ENCODE measurements around the gene CFAP65.

DNA sequence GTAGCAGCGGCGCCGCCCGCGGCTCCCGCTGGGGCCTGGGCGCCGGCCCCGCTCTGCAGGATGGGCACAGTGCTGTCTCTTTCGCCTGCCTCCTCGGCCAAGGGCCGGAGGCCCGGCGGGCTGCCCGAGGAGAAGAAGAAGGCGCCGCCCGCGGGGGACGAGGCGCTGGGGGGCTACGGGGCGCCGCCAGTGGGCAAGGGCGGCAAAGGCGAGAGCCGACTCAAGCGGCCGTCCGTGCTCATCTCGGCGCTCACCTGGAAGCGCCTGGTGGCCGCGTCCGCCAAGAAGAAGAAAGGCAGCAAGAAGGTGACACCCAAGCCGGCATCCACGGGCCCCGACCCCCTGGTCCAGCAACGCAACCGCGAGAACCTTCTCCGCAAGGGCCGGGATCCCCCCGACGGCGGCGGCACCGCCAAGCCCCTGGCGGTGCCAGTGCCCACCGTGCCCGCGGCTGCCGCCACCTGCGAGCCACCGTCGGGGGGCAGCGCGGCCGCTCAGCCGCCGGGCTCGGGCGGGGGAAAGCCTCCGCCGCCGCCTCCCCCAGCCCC is 81.5 kb downstream of the CFAP65 start:
- TF ChIP-seq POLR2A (IDR thresholded peaks at IDR 0.05): no peak
- no peak for TF ChIP-seq CTCF (IDR thresholded peaks at IDR 0.05)
